GM19467 (cell line): ENCODE measurements around the gene TMEM72.

Experiments used
- ATAC-seq: cut with Tn5 transposase; IDR thresholded peaks from one replicate; pipeline ENCODE4 v1.9.1; 2021; ENCODE audit warnings: mild to moderate bottlenecking, moderate library complexity; ENCODE audit not compliant: unreplicated experiment

The TMEM72 gene

DNA sequence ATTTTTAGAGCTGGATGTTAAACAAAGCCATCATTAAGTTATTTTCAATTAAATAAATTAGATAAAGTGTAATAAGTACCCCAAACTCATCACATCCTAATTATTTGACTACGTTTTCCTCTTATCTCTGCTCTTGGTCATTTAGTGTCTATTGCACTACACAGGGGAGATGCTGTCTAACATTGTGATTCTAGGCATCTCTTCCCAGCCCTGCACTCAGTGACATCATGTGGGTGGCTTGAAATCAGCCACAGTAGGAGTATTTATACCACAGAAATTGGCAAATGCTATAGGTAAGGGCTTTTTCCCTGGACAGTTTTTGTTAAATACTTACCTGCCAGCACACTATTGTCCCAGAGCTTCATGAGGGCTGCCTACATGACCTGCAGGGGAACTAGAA lies 21.3 kb upstream of the TMEM72 start:
- no peak for ATAC-seq

DNA sequence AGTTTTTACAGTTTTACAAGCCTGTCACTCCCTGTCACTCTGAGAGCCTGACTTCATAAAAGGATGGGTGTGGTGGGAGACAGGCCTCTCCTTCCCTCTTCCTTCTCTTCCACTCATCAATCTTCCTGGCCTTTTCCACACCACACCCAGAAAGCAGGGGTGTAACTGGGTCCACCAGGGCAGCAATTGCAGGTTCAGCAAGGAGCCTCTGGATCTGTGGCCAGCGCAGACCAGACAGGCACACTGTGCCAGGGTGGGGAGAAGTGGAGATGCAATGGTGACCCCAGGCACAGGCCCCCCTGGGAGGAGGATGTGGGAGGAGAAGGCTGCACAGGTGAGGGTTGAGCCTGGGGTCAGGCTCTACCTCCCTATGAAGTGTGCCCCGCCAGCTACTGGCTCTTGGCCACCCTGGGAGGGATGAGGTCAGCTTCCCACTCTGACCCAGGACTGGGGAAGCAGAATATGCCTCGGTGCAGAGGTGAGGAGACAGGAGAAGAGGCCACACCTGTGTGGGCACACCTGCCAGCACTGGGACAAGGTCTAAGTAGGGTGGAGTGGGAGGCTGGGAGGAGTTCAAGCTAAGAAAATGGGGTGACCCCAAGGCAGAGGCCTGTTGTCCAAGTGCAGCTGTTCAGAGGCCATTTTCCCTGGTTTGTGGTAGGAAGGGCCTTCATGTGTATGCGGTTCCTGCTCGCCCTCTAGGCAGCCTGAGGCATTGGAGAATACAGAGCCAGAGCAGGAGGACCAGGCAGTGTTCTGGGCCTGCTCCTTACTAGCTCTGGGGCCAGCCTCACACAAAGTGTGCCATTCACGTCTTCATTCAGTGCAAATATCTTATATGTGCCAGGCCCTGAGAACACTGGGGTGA lies 20.2 kb upstream of the TMEM72 start:
- no peak for ATAC-seq

DNA sequence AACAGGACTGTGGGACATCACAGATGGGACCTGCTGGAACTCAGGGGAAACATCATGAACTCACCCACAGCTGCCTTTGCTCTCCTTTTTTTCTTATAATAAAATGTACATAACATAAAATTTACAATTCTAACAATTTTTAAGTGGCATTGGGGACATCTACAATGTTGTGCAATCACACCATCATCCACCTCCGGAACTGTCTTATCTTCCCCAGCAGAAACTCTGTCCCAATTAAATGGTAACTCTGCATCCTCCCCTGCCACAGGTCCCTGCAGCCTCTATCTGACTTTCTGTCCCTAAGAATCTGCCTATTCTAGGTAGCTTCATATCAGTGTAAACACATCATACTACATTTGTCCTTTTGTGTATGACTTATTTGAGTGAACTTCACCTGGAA lies 19.4 kb upstream of the TMEM72 start:
- ATAC-seq, result no peak

DNA sequence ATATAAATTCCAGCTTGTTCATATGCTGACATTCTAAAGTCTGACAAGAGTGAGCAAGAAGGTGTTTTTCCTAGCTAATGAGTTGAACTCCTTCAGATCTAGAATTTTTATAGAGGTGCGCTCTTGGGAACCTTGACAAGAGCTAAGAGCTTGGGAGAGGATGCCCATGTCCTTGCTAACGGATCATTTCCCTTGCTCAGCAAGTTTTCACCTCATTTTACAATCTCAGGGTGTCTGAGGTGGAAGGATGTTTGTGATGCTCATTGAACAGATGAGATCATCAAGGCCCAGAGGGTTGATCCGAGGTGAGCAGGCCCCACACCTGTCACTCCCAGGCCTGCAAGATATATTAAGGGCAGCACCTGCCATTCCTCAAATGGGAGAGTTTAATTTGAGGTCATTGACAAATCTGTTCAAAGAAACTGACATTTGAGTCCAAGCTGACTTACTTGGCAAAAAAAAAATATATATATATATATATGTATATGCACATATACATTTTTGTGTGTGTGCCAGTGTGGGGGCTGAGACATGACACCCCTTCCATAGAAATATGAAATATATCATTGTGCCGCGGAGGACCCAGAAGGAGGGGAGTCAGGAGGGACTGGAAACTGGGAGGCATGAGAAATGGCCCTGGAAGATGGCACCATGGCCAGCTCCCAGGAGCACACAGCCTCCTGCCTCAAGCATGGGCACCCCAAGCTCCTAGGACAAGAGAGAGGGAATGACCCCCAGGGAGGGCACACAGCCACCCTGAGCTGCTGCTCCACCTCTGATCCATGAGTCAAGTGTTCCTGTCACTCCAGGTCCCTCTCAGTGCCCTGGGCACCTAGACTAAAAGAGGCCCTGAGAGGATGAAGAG lies 17.3 kb upstream of the TMEM72 start:
- ATAC-seq, result no peak

DNA sequence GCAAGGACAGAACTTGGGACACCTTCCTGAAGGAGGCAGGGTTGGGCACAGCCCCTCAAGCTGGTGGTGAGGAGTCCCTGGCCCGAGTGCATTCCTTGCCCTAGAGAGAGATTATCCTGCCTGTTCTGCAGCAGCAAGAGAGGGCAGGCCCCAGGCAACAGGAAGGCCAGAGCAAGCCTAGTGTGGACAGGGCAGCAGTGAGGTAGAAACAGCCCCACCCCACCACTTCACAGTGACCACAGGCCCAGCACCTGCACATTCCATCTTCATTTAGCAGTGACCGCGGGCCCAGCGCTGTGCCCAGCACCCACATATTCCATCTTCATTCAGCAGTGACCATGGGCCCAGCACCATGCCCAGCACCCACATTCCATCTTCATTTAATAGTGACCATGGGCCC lies 16.4 kb upstream of the TMEM72 start:
- ATAC-seq, result no peak

DNA sequence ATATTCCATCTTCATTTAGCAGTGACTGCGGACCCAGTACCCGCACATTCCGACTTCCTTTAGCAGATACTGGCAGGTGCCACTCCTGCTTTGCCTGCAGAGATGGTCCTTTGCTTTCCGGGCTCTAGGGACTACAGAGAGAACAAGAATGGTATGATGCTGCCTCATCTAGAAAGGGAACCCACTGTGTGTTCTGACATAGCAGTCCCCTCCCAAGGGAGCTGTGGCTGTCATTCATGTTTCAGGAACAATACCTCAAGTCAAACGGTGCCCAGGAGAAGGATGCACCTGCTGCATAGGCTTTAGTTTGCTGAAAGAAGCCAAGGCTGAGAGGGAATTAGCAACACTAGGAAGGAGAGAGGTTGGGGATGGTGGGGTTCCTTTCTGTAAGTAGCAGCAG lies 15.9 kb upstream of the TMEM72 start:
- no peak for ATAC-seq

DNA sequence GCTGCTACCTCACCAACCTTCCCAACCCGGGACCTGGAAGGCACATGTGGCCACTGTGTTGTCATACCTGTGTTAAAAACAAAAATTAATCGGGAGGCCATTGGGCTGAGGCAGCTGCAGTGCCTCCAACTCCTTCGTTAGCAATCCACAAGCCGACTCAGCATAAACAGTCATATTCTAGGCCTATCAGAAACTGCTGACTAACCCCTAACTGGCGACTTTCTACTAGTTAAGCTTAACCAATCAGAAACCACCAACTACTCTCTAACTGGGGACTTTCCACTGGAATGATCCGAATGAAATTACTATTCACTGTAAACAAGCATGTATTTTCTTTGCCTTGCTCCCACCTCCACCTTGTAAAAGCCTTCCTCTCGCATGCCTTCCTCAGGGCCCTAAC lies 14.1 kb upstream of the TMEM72 start:
- ATAC-seq, result no peak

DNA sequence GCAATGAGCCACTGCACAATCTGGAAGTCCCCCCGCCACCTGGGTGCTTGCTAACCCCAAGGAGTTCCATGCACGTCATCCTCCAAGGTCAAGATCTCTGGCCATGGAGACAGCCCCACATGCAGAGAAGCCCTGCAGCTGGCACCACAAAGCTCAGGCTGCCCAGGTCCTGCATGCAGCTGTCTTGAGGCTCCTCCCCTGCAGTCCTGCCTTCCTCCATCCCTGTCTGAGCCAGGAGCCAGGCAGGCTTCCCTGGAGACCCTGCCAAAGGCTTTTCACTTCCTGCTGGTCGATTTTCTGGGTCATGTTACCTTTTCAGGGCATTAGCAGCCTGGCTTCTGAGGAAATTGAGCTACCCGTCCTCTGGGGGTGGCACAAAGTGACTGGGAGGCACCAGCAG lies 12.5 kb upstream of the TMEM72 start:
- no peak for ATAC-seq

DNA sequence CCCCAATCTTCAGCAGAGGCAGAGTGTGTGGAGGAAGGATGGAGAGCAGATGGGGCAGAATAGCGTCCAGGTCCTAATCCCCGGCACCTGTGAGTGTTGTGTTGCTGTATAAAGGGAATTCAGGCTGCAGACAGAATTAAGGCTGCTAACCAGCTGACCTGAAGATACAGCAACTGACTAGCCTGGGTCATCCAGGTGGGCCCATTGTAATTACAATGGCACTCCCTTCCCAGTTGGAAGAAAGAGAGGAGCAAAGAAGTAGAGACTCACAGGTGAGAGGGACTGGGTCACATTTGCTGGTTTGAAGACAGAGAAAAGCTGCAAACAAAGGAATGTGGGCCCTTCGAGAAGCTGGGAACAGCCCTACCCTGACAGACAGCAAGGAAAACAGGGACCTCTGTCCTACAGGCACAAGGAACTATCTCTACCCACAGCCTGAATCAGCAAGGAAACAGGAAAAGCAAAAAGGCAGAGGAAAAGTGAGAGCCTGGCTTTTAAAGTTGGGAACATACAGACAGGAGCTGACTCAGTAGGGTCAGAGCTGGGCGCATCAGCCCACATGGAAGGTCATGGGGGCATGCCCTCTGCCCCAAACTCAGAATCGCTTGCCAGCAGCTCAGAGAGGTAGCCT lies 11.6 kb upstream of the TMEM72 start:
- no peak for ATAC-seq

DNA sequence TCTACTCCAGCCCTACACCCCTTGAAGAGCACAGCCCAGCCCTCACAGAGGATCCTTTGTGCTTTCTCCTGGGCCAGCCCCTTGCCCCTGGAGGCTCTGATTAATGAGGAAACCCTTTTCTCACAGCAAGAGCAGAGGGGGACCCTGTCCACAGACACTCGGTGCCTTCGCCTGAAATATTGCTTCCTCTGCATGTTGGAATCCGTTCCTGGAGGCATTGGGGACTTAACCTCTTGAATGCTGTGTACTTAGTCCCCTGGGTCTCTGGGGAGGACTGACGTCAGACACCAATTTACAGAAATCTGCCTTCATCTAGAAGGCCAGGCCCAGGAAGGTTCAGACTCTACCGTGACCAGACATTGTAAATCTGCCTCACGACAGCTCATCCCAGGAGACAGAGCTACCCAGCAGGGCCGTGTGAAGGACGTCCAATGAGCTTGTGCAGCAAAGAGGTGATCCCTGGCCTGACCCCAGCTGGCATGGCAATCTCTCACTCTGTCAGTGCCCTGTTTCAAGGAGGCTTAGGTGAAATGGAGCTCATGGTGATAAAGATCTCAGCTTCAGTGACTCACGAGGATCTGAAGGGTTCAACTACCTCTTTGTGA lies 8.1 kb upstream of the TMEM72 start:
- ATAC-seq, result no peak

DNA sequence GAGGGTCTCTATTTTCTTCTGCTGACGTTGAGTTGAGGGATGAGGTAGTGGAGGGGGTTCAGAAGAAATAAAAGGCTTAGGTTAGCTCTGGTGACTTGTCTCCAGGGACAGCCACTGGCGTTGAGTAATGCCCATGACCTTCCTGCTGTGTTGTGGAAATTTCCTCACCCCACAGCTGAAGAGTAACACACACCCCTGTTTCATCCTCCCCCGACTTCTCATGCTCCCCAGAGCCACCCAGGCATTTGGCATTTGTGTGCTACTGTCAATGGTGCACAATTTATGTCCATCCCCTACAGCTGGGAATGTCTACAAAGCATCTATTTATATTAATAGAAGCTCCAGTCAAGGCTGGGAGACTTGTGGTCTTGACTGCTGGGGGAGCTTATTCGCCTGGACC lies 4.7 kb upstream of the TMEM72 start:
- ATAC-seq, result no peak

DNA sequence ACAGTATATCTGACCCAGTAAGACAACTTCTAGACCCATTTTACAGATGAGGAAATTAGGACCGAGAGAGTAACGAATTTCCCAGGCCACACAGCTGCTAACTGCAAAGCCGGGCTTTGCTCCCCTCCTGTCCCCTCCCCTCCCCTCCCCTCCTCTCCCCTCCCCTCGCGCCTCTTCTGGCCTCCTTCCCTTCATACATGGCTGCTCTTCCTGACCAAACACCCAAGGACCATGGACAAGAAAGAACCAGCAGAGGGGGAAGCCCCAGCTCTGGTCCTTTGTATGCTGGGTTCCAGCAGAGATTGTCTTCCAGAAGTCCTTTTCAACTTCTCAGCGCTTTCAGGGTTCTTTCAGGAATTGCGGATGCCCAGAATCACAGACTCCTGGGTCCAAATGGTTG lies 3.6 kb upstream of the TMEM72 start:
- no peak for ATAC-seq

DNA sequence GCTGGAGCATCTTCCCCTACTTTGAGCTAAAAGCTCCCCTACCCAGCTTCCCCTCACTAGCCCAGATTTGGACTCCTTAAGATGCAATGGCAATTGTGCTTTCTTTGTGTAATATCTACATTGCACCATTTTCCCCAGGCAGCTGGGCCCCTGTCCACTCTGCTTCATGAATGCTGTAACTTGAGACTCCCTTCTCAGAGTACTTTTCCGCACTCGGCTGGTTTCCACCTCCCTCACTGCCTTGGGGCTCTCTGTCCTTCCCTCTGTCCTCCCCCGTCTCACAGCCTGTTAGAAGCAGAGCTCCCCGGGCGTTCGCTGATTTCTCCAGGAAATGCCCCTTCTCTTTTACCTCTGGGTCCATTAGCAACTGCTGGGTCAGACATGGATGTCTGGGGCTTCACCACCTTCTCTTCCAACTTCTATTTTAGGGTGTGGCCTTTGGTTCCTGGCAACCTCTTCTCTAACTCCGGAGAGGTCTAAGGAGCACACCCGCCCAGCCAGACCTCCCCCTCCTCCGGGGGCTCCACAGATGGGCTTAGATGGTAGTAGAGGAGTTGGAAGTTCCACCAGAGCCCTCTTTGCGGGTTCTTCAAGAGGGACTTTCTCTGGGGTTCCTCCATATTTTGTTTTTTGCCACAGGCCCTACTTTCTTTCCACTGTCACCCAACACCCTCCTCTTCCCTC lies 2.9 kb upstream of the TMEM72 start:
- no peak for ATAC-seq

DNA sequence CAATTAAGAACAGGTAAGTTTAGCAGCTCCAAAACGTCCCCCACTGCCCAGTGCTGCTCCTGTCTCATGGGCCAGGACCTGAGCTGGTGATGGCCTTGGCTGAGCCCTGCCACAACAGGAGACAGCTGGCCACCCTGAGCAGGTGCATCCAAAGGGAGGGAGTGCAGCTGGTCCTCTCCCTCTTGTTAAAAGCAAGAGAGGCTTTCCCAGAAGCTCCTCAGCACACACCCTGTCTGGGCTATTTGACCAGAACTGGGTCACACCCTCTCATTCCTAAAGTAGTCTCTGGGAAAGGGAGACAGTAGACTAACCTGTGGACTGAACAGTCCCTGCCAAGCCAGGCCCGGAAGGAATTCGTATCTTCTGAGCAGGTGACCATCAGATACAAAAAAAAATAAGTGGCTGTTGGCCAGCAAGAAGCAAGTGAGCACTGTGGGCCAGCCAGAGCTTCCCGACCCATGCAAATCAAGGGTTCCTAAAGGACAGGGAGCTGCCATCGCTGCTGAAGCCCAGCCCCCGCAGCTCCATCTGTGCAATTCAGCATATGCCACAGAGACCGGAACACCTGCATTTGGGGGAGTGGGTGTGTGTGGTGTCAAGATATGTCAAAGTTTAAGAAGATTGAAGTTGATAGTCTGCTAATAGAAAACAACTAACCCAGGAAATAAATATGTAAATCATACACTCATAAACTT lies 2.1 kb upstream of the TMEM72 start:
- no peak for ATAC-seq

DNA sequence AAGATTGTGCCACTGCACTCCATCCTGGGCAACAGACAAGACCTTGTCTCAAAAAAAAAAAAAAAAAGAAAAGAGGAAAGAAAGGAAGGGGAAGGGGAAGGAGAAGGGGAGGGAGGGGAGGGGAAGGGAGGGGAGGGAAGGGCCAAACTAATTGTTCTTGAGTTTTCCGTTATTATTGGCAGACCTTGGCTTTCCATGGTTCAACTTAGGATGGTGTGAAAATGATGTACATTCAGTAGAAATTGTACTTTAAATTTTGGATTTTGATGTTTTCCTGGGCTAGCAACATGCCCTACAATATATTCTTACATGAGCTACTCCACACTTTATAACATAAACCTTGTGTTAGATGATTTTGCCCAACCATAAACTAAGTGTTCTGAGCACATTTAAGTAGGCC lies 1.2 kb upstream of the TMEM72 start:
- no peak for ATAC-seq

DNA sequence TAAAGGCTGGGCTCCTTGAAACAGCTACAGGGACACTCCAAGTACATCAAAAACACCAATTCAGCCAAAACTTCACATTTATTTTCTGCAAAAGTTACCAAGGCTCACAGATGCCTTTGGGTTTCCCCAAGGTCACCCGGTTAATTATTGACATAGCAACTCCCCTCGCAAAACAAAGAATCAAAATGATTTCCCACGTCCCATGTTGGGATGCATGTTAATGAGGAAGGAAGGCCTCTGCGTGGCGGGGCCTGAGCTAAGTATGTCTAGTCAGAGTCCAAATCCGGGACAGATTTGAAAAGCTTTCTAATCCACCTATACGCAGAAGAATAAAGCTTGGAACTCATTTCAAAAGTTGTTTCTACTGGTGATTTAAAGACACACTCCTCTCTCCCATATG lies 535 bp upstream of the TMEM72 start:
- no peak for ATAC-seq

DNA sequence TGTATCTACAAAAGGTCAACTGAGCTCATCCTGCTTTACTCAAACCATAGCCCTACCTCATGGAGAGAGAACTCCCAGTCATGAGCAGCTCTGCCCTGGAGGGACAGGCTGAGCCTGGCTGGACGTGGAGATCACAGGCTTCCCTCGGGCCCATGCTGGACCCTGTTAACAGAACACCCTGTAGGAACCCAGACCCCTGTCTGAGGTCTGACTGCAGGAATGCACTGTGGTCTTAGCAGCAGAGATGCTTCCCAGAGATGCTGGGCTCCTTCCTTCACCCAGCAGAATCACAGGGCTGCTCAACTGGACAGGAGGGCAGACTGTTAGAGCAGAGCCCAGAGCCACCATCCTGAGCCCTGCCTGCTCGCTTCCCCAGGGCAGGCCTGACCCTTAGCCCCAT lies 814 bp downstream of the TMEM72 start:
- no peak for ATAC-seq

DNA sequence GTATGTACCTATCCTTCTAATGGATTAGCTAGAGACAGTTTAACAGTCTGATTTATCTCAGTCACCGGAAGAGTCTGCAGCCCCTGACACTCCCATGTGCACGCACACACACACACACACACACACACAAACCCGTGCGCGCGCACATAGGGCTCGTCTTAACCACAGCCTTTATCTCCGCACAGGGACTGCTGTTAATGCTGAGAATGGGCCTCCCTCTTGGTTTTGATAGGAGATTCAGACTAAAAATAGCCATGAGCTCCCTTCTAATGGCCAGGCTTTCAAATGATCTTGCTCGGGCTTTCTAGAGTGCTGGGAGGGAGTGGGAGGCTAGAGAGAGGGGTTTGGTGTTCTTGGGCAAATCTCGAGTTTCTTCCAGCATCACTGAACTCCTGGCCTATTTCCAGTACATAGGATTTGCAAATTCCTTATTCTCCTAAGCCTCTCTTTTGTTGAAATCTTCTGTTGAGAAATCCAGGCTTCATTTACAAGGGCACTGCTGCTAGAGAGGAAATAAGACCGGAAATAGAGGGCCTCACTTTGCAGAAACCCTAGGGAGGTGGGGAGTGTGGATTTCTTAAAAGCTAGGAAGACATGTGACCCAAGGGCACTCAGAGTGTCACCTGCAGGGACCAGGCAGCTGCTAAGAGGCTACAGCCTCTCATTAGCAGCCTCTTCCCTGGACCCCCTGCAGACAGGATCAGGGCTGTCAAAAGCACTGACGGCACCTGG lies 2.4 kb downstream of the TMEM72 start:
- ATAC-seq, result no peak

DNA sequence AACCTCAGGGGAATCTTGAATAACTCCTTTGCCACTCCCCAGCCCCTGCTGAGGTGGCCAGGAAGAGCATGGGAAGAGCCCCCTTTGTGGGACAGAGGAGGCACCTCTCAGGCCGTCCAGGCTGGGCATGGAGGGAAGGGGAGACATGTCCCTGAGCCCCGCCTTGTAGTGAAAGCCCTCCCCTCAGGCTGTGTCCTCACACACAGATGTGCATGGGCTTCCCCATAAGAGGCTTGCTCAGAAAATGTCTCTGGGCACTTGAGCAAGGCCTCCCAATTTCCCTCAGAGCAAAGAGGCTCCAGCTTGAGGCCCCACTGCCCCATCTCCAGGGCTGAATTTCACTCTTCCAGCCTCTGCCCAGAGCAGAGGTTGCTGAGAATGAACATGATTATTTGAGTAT lies 3.8 kb downstream of the TMEM72 start:
- no peak for ATAC-seq

DNA sequence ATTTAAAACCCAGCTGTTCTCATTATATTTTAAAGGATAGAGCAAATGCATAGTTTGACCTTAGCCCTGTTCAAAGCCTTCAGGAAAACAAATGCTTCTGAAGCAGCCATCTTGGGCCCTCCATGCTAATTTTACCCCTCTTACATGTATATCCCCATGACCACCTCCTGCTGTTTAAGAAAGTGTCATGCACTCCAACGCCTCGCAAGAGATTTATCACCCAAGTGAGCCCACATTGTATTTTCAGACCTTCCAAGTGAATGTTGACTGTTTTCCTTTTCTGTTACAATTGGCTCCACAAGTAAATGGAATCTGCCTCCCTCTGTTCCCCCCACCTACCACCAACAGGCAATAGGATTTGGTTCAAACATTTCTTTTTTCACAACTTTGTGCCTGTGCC lies 5.3 kb downstream of the TMEM72 start:
- ATAC-seq, result no peak
